GM12872 (cell line): ENCODE data around the gene MTHFD1.

ENCODE experiments used
- CTCF ChIP-seq: IDR thresholded peaks from 3 replicates; pipeline ENCODE4 v1.5.1; 2011; ENCODE audit warnings: low read depth, mild to moderate bottlenecking, low read length, moderate library complexity; ENCODE audit not compliant: insufficient read depth

The MTHFD1 gene

GRCh38 chr14:64501411-64502171 is 113.4 kb downstream of the MTHFD1 start:
- TF ChIP-seq CTCF: no peak

- 0 out of 3 replicates have a peak, but pooled peaks have one; percentile 15 for TF ChIP-seq CTCF
Observed at GRCh38 chr14:64502456-64502855, 114.3 kb downstream of the MTHFD1 start.

GRCh38 chr14:64502887-64503433 is 114.8 kb downstream of the MTHFD1 start:
- no peak for TF ChIP-seq CTCF

- no peak for TF ChIP-seq CTCF
Observed at GRCh38 chr14:64503434-64504309, 115.5 kb downstream of the MTHFD1 start, which contains the start of gene ZBTB25. Gene ZBTB25 (minus strand): TSS chr14:64503838. CDS start chr14:64490533, 13,305 bp downstream.

- TF ChIP-seq CTCF: no peak
Observed at GRCh38 chr14:64504310-64504896, 116.2 kb downstream of the MTHFD1 start, which contains the start of gene ZBTB1. Gene ZBTB1 (plus strand): TSS chr14:64504770. CDS start chr14:64521505, 16,735 bp downstream.

GRCh38 chr14:64504897-64505794 is 117.0 kb downstream of the MTHFD1 start:
- no peak for TF ChIP-seq CTCF
